CMK (cell line): ENCODE measurements around the gene UBE2QL1.

ENCODE experiments used
- DNase-seq: peaks from one replicate; pipeline ENCODE4 v3.0.0-alpha.2; 2010; ENCODE audit warnings: low read depth

The UBE2QL1 gene

GRCh38 chr5:6478793-6479192, 30.1 kb downstream of the UBE2QL1 start:
- no peak for DNase-seq

- no peak for DNase-seq
These were observed 31.7 kb downstream of the UBE2QL1 start for GRCh38 chr5:6480133-6481051.

- DNase-seq = no peak
These were observed 34.1 kb downstream of the UBE2QL1 start for GRCh38 chr5:6482735-6483134.

GRCh38 chr5:6483880-6484382, 35.3 kb downstream of the UBE2QL1 start:
- no peak for DNase-seq

- no peak for DNase-seq
These were observed 35.8 kb downstream of the UBE2QL1 start for GRCh38 chr5:6484446-6484845.

GRCh38 chr5:6484899-6485298, 36.2 kb downstream of the UBE2QL1 start:
- DNase-seq = no peak

- no peak for DNase-seq
These were observed 36.8 kb downstream of the UBE2QL1 start for GRCh38 chr5:6485441-6485840.

- DNase-seq = no peak
These were observed 37.4 kb downstream of the UBE2QL1 start for GRCh38 chr5:6486074-6486473.

- no peak for DNase-seq
These were observed 38.4 kb downstream of the UBE2QL1 start for GRCh38 chr5:6487081-6487480.

GRCh38 chr5:6488021-6488420, 39.4 kb downstream of the UBE2QL1 start:
- no peak for DNase-seq

- DNase-seq = no peak
These were observed 41.1 kb downstream of the UBE2QL1 start for GRCh38 chr5:6489643-6490185.

GRCh38 chr5:6490246-6490645, 41.6 kb downstream of the UBE2QL1 start:
- no peak for DNase-seq

GRCh38 chr5:6490693-6491092, 42.0 kb downstream of the UBE2QL1 start:
- no peak for DNase-seq

- no peak for DNase-seq
These were observed 42.7 kb downstream of the UBE2QL1 start for GRCh38 chr5:6491196-6491918.

GRCh38 chr5:6491919-6492290, 43.2 kb downstream of the UBE2QL1 start:
- no peak for DNase-seq

- DNase-seq = no peak
These were observed 44.3 kb downstream of the UBE2QL1 start for GRCh38 chr5:6492934-6493333.

GRCh38 chr5:6493681-6494454, 45.2 kb downstream of the UBE2QL1 start:
- DNase-seq = no peak

- no peak for DNase-seq
These were observed 46.3 kb downstream of the UBE2QL1 start for GRCh38 chr5:6494939-6495338.

- no peak for DNase-seq
These were observed 47.0 kb downstream of the UBE2QL1 start for GRCh38 chr5:6495433-6496206.

GRCh38 chr5:6496207-6496584, 47.5 kb downstream of the UBE2QL1 start:
- DNase-seq = no peak

- no peak for DNase-seq
These were observed 48.0 kb downstream of the UBE2QL1 start for GRCh38 chr5:6496636-6497035.
